GM12891 (cell line): ENCODE results near the gene SDK1.

Experiments used
- PAX5 ChIP-seq: IDR thresholded peaks from 2 replicates; pipeline ENCODE4 v1.6.1; 2011; ENCODE audit warnings: low read length, moderate library complexity, mild to moderate bottlenecking; ENCODE audit not compliant: insufficient read depth, severe bottlenecking
- POLR2A ChIP-seq: IDR thresholded peaks from 2 replicates; pipeline ENCODE4 v1.6.1; 2011; ENCODE audit warnings: low read depth, low read length, control low read depth
- POLR2AphosphoS5 ChIP-seq: IDR thresholded peaks from 2 replicates; pipeline ENCODE4 v1.6.1; 2011; ENCODE audit warnings: low read depth, low read length, control low read depth
- POU2F2 ChIP-seq: IDR thresholded peaks from 2 replicates; pipeline ENCODE4 v1.6.1; 2011; ENCODE audit warnings: low read depth, mild to moderate bottlenecking, control low read depth, low read length, moderate library complexity
- SPI1 ChIP-seq: IDR thresholded peaks from 2 replicates; pipeline ENCODE4 v1.6.1; 2011; ENCODE audit warnings: low read depth, low read length, control low read depth
- TAF1 ChIP-seq: IDR thresholded peaks from 2 replicates; pipeline ENCODE4 v1.6.1; 2011; ENCODE audit warnings: low read depth, low read length, control low read depth

- TF ChIP-seq POLR2A (no peak), SPI1 (no peak), POLR2AphosphoS5 (no peak), TAF1 (no peak), POU2F2 (no peak), PAX5 (no peak)
These were observed 29.8 kb upstream of the SDK1 start for GRCh38 chr7:3271298-3271697.
